HepG2 (cell line): Measurements from ENCODE around the gene CCDC177. TPM values are rescaled to one million over a fixed set of nuclear protein-coding genes. Genes with fewer than 3 reads are reported as not detected.
A peak's percentile ranks its signal among the peaks of the same experiment; 100 is the strongest.

Source experiments
- IKZF4 ChIP-seq: sonication (generic); formaldehyde crosslinking; IDR thresholded peaks from 2 replicates; pipeline ENCODE4 v1.5.1; 2020; ENCODE audit warnings: borderline replicate concordance, mild to moderate bottlenecking, low read depth, missing genetic modification reagents; ENCODE audit errors: not compliant biosample characterization
- LRRFIP1 ChIP-seq: sonication (generic); formaldehyde crosslinking; conservative IDR thresholded peaks from 2 replicates; pipeline ENCODE4 v1.4.0; 2020; ENCODE audit warnings: missing genetic modification reagents
- NRL ChIP-seq: sonication (generic); formaldehyde crosslinking; IDR thresholded peaks from 2 replicates; pipeline ENCODE4 v1.5.0; 2020; ENCODE audit warnings: missing genetic modification reagents, mild to moderate bottlenecking, moderate library complexity, borderline replicate concordance
- RBM39 ChIP-seq: fragments of 200-400 bp; formaldehyde crosslinking; IDR thresholded peaks from one replicate; pipeline ENCODE4 v1.6.1; 2018; ENCODE audit warnings: antibody characterized with exemption, mild to moderate bottlenecking, low read depth, low read length; ENCODE audit not compliant: poor library complexity, severe bottlenecking
- RNF2 ChIP-seq: fragments of 450-650 bp; conservative IDR thresholded peaks from 2 replicates; pipeline ENCODE4 v1.6.1; 2016; ENCODE audit warnings: low read depth
- TFDP1 ChIP-seq: IDR thresholded peaks from 2 replicates; pipeline ENCODE4 v1.6.1; 2016; ENCODE audit warnings: missing compliant biosample characterization, missing genetic modification reagents, borderline replicate concordance
- ZNF446 ChIP-seq: sonication (generic); formaldehyde crosslinking; IDR thresholded peaks from 2 replicates; pipeline ENCODE4 v1.5.0; 2020; ENCODE audit warnings: mild to moderate bottlenecking, missing genetic modification reagents
- ZNF572 ChIP-seq: sonication (generic); formaldehyde crosslinking; IDR thresholded peaks from 2 replicates; pipeline ENCODE4 v1.5.1; 2020; ENCODE audit warnings: mild to moderate bottlenecking, missing genetic modification reagents
- polyA plus RNA-seq, 8 experiments: library from polyadenylated mRNA; depleted of rRNA in 3 of 8; stranded (reverse) in 7 of 8; unstranded in 1 of 8; fragments of >200 nt; fragmentation: Illumina TruSeq in 4 of 8; extraction: Trizol in 4 of 8; gene quantifications; 2 replicates each; pipeline versions ENCODE4 v1.2.1 to v1.2.3, GENCODE V29; 2011 to 2016; ENCODE audit warnings: low read depth in 4 of 8, missing spikeins in 1 of 8, mixed read lengths in 1 of 8; ENCODE audit not compliant: insufficient read depth in 1 of 8
- total RNA-seq, 5 experiments: library from RNA; depleted of rRNA; stranded (reverse); fragments of >200 nt; fragmentation: Illumina TruSeq; extraction: Trizol; gene quantifications; 2 replicates each; pipeline ENCODE4 v1.2.3, GENCODE V29; 2016; ENCODE audit warnings: low read depth in 1 of 5
- TF ChIP-seq, protein P1 (sequence below): sonication (generic); formaldehyde crosslinking; conservative IDR thresholded peaks from 2 replicates; pipeline ENCODE4 v1.5.0; 2020; ENCODE audit warnings: missing genetic modification reagents

CCDC177 gene
- total and polyA plus RNA-seq, 2 of the 13 experiments (the other 11 are each of a cell fraction or from before 2014, with no cell fraction given) = not detected

DNA sequence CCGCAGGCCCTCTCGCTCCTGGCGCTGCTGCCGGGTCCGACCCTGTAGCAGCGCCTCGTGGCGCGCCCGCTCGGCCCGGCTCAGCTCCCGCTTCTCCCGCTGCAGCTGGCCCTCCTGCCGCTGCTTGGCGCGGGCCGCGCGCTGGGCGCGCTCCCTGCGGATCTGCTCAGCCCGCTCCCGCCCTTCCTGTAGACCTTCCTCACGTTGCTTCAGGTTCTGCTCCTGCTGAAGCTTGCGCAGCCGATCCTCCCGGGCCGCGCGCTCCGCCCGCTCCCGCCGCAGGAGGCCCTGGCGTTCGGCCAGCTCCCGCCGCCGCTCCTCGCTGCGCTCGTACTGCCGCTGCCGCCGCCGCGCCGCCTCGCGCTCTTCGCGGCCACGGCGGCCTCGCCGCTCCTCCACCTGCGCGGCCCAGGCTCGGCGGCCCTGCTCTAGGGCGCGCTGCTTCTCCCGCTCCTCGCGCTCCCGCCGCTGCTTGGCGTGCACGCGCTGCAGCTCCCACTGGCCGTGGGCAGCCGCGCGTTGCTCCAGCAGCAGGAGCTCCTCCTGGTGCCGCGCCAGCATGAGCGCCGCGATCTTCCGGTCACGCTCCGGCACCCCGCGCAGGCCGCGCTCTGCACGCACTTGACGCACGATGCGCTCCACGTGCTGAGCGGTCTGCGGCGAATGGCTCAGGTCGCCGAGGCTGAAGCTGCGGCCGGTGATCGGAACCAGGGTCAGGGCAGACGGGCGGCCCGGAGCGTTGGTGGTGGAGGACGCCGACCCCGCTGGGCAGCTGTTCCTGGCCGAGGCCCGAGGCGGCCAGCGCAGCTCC, 2.4 kb downstream of the CCDC177 start (continued):
- TF ChIP-seq TFDP1 (0 out of 2 replicates have a peak, but pooled peaks have one; percentile 59), RNF2 (peak; percentile 69), NRL (CRISPR knock-in tag) (no peak), ZNF572 (CRISPR knock-in tag) (no peak), LRRFIP1 (no peak), ZNF446 (CRISPR knock-in tag) (0 out of 2 replicates have a peak, but pooled peaks have one; percentile 48), IKZF4 (no peak), RBM39 (no peak)
- TF ChIP-seq, protein P1, sequence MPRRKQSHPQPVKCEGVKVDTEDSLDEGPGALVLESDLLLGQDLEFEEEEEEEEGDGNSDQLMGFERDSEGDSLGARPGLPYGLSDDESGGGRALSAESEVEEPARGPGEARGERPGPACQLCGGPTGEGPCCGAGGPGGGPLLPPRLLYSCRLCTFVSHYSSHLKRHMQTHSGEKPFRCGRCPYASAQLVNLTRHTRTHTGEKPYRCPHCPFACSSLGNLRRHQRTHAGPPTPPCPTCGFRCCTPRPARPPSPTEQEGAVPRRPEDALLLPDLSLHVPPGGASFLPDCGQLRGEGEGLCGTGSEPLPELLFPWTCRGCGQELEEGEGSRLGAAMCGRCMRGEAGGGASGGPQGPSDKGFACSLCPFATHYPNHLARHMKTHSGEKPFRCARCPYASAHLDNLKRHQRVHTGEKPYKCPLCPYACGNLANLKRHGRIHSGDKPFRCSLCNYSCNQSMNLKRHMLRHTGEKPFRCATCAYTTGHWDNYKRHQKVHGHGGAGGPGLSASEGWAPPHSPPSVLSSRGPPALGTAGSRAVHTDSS (CRISPR knock-in tag) = no peak
